ENCODE results near the gene ELL. TPM values are rescaled to one million over a fixed set of nuclear protein-coding genes. Genes with fewer than 3 reads are reported as not detected.

The ELL gene
- total and polyA plus RNA-seq, 2 donors (not counting 3 experiments of a cell fraction or from before 2014, with no cell fraction given) = 9.9 to 18.2 TPM

DNA sequence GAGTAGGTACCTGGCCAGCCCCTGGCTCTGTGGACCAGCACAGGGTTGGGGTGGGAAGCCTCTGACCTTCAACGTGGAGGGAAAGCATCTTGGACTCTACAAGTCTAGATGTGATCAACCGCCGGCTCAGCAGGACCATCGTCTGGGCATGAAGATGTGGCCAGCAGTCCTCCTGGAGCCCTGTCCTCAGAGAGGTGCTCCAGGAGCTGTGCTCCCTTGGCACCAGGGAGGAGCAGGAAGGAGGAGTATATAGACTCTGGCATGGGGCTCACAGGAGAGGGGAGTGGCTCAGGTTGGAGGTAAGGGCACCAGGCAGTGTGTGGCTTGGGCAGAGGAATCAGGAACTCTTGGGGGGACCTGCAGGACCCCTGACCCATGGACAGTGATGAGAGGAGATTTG, 65.6 kb downstream of the ELL start:
- intact Hi-C loops (cut with micrococcal nuclease) = loop anchor here (10.0 kb wide), 1 partner anchor 459 kb away; the partner anchor contains the start of genes COPE and DDX49

More for the DNA sequence above, 65.6 kb downstream of the ELL start:
- H2AFZ ChIP-seq (ENCODE audit: low read depth, low read length) = no peak overlapping the region
- no peak overlapping the region for H3K4me3 ChIP-seq (replicated peaks in 1 of 3; ENCODE audit: insufficient read depth in 1 of 3, low read depth in 1 of 3, low read length in 3 of 3)
- H3K9me1 ChIP-seq (replicated peaks; ENCODE audit: control insufficient read depth, extremely low read depth, insufficient read depth, low read length) = no peaks in the 10 kb centered on the region
- H4K20me1 ChIP-seq (replicated peaks; ENCODE audit: control insufficient read depth, extremely low read depth, insufficient read depth, low read length) = no peaks in the 10 kb centered on the region
- H3K4me2 ChIP-seq (ENCODE audit: insufficient read depth, low read length) = no peak overlapping the region
- H3K79me2 ChIP-seq (ENCODE audit: control insufficient read depth, insufficient read depth, low read length) = no peaks in the 10 kb centered on the region
- DNase-seq (ENCODE audit: low read depth, low spot score) = no peak
- ChIA-PET CTCF (interaction anchor here (1.2 kb wide), 1 partner anchor 14 kb away, joined by 4 read pairs; no protein-coding TSS in a partner anchor), POLR2A (no interaction called here)
- H3K27ac ChIP-seq (ENCODE audit: insufficient read depth, low read depth, low read length) = no peak overlapping the region
- H3K9me3 ChIP-seq (replicated peaks; ENCODE audit: control insufficient read depth, insufficient read depth, low read length) = no peaks in the 10 kb centered on the region
- dilution Hi-C loops (cut with MboI; ENCODE audit: extremely low pct_ligation_motif_present, low sequenced_read_pairs) = no loop called here
- TF ChIP-seq POLR2A (IDR thresholded peaks at IDR 0.05; ENCODE audit: low read depth, low read length) (no peak), FOS (IDR thresholded peaks at IDR 0.05; ENCODE audit: borderline replicate concordance, insufficient read depth, low read length) (no peak), GATA2 (IDR thresholded peaks at IDR 0.05; ENCODE audit: insufficient read depth, insufficient read length, low read depth, low read length) (no peak), EZH2 (IDR thresholded peaks at IDR 0.05; ENCODE audit: borderline replicate concordance, low read depth, low read length, severe bottlenecking) (no peak)
- TF ChIP-seq, protein P1, sequence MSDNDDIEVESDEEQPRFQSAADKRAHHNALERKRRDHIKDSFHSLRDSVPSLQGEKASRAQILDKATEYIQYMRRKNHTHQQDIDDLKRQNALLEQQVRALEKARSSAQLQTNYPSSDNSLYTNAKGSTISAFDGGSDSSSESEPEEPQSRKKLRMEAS (IDR thresholded peaks at IDR 0.05; ENCODE audit: insufficient read depth, insufficient read length) = no peak
- TF ChIP-seq, protein P2, sequence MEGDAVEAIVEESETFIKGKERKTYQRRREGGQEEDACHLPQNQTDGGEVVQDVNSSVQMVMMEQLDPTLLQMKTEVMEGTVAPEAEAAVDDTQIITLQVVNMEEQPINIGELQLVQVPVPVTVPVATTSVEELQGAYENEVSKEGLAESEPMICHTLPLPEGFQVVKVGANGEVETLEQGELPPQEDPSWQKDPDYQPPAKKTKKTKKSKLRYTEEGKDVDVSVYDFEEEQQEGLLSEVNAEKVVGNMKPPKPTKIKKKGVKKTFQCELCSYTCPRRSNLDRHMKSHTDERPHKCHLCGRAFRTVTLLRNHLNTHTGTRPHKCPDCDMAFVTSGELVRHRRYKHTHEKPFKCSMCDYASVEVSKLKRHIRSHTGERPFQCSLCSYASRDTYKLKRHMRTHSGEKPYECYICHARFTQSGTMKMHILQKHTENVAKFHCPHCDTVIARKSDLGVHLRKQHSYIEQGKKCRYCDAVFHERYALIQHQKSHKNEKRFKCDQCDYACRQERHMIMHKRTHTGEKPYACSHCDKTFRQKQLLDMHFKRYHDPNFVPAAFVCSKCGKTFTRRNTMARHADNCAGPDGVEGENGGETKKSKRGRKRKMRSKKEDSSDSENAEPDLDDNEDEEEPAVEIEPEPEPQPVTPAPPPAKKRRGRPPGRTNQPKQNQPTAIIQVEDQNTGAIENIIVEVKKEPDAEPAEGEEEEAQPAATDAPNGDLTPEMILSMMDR (IDR thresholded peaks at IDR 0.05; ENCODE audit: extremely low read depth in 1 of 2, insufficient read depth in 1 of 2, low read depth in 1 of 2, low read length in 2 of 2) = no peak
- no peak overlapping the region for H3K9ac ChIP-seq (replicated peaks; ENCODE audit: extremely low read depth, insufficient read depth, low read length)
- H3K27me3 ChIP-seq (ENCODE audit: control insufficient read depth in 2 of 2, insufficient read depth in 2 of 2, low read length in 2 of 2) = no peaks in the 10 kb centered on the region
- no TSS peak for BruUV-seq (replicated peaks)
- no peak for FAIRE-seq
- peaks cover 10% of the 10 kb centered on the region for H3K4me1 ChIP-seq (ENCODE audit: control insufficient read depth, extremely low read depth, insufficient read depth, low read length)
- H3K36me3 ChIP-seq (ENCODE audit: control insufficient read depth in 2 of 2, extremely low read depth in 1 of 2, insufficient read depth in 2 of 2, low read length in 2 of 2) = peaks cover 2 to 24% of the 10 kb centered on the region in 2 experiments
